ENCODE measurements around the gene DBH. TPM values are rescaled to one million over a fixed set of nuclear protein-coding genes. Genes with fewer than 3 reads are reported as not detected.

DBH gene
- polyA plus RNA-seq, 4 donors: 0.51 to 1.6 (median 1.1) TPM

DNA sequence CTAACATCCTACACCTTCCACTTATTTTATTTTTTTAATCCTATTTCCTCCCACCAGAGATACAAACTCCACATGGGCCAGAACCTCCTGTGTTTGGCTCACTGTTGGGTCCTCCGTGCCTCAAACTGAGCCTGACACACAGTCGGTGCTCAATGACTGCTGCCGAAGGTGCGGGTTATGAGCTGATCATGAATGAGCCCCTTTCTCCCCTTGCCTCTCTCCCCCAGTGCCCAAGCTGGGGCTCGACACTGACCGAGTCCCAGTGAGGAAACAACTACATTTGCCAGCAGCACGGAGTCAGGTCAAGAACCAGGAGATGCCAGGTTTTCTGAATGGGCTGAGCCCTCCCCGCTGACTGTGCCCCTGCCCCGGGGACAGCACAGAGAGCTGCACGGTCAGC lies 57.0 kb downstream of the DBH start:
- DNase-seq (ENCODE audit: low read depth in 4 of 4, low spot score in 2 of 4): no peak

DNA sequence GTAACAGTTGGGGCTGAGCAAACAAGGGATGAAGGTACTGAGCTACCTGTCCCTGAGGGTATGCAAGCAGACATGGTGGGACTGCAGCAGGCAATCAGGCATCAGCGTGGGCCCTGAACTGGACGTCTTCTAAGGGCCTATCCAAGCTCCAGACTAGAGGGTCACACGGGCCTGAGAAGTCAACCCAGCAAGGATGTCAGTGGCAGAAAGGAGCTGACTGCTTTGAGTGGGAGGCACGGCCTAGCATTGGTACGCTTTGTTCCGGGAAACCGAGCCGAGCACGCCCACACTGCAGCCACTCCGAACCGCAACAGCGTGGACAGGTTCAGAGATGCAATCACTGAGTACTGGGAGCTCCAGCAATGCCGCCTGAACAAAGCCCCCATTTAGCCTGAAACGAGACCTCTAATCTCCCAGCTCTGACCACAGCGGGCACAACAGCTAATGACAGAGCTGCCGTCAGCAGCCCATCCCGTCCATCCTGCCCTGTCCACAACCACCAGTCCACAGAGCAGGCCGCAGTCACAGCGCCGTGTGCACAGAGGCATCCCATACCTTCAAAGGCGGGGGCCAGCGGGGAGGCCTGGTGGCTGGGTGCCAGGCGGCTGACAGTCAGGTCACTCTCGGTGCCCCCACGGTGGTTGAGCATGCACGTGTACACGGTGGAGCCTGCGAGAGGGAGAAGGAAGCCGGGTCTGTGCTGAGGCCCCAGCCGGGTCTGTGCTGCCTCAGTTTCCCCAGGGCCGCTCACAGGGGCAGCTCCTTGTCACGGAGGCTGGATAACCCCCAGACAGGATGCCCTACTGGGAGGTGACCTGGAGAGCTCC lies 57.8 kb downstream of the DBH start:
- no peak for DNase-seq (ENCODE audit: low read depth in 4 of 4, low spot score in 2 of 4)

DNA sequence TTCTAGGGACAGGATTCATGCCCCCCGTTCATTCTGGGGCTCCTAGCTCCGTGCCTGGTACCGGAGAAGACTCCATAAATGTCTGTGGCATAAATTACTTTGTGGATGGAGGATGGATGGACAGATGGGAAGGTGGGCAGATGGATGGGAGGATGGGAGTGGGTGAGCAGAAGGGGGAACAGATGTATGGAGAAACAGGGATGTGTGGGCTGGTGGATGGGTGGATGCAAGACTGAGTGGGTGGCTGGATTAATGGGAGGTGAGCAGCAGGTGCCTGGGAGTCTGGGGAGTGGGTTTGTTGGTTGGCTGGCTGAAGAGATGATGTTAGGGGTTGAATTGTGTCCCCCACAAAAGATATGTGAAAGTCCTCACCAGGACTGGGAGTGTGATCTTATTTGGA lies 58.5 kb downstream of the DBH start:
- DNase-seq (ENCODE audit: low read depth in 4 of 4, low spot score in 2 of 4): no peak

DNA sequence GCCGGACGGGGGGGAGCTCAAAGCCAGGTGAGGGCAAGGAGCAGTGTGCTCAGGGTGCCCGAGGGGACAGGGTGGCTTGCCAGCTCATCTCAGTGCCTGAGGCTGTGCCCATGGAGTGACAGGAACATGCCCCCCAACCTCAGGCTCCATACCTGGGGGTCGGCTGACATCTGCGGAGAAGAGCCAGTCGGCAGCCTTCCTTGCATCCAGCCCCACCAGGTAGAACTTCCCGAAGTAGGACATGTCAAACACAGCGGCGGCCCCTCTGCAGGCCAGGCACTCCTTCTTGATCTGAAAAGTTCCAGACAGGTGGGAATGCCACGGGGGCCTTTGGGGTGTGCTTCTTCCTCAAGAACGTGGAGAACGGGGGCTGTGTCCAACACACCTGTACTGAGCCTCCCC lies 59.9 kb downstream of the DBH start:
- DNase-seq (ENCODE audit: low read depth in 4 of 4, low spot score in 2 of 4): no peak

DNA sequence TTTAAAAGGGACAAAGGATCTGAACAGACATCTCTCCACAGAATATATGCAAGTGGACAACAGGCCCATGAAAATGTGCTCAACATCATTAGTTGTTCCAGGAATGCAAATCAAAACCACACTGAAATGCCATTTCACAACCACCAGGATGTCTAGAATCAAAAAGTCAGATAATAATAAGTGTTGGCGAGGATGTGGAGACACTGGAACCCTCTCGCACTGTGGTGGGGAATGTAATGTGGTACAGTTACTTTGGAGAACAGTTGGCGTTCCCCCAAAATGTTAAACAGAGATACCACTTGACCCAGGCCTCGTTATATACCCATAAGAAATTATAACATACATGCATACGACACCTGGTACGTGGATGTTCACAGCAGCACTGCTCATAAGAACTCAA lies 63.4 kb downstream of the DBH start:
- DNase-seq (ENCODE audit: low read depth in 4 of 4, low spot score in 2 of 4): no peak

DNA sequence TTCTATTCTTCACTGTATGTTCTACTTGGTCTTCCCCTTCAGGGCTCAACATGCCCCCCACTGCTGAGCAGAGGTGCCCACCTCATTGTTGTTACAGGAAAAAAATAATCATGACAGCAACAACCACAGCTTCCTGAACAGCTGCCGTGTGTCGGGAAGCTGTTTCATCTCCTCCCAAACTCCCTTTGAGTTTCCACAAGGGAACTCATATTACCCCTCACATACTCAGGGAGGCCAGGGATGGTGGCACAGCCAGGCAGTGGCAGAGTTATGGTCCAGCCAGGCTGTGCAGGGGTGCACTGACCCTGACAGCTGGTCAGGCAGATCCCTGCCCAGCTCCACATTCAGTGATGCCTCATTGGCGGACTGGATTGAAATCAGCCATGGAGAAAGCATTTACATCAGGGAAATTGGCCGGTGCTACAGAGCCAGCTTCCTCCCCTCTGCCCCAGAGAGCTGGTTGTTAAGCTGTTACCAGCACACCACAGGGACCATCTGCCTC lies 64.7 kb downstream of the DBH start:
- DNase-seq (ENCODE audit: low read depth in 4 of 4, low spot score in 2 of 4): no peak

DNA sequence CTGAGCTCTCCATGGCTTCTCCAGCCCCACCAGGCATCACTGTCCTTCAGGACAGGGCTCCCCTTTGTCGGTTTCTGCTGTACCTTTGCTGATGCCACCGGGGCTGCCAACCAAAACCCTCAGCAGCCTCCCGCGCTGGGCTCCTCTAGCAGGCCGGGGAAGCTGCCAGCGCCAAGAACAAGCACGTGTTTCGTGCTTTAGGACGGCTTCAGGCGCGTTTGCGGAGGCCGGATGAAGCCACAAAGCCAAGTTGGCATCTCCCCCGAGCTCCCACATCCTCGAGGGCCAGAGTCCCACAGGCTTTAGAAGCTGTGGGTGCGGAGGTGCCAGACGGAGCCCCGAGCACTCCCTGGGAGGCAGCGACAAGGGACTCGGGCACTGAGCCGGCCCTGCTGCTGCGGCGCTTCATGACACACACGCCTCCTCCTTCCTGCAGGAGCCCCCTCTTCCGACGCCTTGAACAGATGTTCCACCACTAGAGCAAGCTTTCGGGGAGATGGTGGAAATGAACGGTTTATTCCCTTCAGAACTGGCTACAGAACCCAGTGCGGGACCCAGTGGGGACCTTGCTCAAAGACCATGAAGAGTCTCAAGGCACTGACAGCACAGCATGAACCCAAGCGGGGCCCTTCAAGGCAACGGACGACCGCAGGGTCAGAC lies 65.3 kb downstream of the DBH start:
- DNase-seq (ENCODE audit: low read depth in 4 of 4, low spot score in 2 of 4): no peak

DNA sequence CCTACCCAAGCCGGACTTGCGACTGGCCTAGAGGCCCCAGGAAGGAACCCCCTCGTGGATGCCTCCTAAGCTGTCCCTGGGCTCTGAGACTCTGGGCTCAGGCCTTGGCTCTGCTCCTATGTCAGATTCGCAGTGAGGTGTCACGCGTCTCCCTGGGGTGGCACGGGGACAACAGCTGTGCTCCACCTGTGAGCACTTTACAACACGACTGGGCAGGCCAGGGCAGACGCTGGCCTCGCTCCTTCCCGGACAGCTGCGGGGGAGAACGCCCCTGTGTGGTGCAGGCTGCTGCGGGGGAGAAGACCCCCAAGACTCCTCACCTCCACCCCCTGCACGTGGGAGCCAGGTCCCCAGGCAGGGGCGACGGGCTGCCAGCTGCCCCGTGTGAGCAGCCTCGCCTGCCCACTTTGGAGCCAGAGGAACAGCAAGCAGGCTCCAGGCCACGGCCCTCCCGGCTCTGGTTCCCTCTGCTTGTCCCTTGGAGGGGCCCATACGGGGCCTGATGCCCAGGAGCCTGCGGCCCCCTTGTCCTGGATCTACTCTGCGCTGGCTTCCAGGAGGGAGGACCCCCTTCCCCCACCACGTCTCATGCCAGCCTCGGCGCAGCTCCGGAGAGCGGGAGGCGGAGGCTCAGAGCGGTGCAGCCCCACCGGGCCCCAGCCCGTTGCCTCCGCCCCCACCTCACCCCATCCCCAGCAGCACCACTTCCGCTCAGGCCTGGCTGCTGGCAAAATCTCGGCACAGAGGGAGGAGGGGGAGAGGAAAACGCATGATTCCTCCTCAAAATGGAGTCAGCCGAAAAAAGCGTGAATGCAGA lies 66.0 kb downstream of the DBH start:
- DNase-seq (ENCODE audit: low read depth in 4 of 4, low spot score in 2 of 4): peak in 1 of 4 donors; percentile 37

DNA sequence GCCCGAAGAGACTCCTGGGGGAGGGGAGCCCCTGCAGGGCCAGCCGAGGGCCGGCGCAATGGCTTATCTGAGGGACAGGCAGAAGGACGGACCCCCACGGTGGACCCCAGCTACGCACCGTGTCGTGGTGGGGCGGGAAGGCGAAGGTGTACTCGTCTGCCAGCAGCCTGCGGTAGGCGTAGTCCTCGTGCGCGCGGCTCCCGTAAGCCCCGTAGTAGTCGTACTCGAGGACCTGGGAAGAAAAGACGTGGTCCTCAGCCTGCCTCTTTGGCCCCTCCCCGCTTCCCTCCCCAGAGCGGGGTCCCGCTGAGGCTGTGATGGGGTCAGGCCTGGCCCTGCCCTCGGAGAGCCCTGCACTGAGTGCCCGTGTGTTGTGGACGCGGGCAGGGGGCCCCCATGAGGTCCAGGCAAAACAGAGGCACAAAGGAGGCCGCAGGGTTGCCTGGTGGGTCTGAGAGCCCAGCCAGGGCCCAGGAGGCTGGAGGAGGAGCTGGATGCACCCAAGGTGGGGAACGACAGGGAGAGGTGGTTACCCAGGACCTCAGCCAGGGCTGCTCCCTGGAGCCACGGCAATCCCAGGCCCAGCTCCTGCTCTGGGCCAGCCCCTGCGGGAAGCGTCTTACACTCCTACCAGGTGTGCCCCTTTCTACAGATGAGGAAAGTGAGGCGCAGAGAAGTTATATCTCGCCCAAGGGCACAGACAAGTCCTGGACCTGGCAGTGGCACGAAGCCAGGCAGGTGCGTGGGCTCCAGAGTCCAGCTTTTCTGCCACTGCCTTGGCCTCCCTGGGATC lies 66.8 kb downstream of the DBH start:
- DNase-seq (ENCODE audit: low read depth in 4 of 4, low spot score in 2 of 4): no peak

DNA sequence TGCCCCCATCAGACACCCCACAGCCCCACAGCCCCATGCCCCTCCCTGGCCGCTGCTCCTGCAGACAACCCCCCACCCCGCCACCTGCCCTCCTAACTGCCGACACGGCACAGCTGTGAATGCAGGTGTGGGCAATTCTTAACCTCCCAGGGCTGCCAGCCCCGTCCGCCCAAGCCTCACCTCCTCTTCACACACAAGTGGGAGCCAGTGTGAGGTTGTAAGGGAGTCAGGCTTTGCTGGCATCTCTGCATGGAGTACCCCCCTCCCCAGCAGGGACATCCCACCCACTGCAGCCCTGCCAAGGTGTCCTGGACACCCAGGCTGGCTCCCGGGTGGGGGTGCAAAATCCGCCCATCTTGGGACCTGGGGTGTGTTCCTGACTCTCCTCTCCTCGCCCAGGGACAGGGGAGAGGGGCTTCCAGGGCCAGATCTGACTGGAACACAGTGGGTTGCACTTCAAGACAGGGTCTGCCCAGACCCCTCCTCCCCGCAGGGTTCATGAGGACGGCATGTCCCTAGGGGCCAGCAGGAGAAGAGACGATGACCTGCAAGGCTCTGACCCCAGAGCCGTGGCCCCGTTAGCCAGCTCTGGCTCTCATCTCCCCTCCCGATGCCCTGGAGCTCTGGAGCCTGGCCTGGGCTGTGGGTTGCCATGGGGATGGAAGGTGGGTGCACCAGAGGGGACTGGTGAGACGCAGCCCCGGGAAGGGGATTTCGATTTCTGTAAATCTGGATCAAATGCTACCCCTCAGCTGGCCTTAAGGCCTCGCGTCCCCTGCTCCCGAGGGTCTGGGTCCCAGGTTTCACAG lies 67.6 kb downstream of the DBH start:
- DNase-seq (ENCODE audit: low read depth in 4 of 4, low spot score in 2 of 4): no peak

DNA sequence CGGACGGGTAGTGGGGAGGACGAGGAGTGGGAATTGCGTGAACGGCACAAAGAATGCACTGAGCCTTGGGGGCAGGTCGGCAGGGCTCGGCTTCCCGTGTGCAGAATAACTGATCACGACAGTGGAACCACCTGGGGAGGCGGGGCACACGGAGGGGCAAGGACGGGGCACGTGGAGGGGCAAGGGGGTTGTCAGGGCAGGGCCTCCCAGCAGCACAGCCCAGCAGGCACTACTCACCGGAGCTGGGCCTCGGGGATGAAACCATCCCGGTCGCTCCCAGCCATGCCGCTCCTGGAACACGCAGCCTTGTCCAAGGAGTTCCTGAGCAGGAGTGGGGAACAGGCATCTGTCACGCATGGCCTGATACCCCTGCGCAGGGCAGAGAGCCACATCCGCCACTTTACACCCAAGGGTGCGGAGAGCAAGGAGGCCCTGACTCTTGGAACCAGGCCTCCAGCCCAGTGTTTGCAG lies 68.6 kb downstream of the DBH start:
- no peak for DNase-seq (ENCODE audit: low read depth in 4 of 4, low spot score in 2 of 4)

DNA sequence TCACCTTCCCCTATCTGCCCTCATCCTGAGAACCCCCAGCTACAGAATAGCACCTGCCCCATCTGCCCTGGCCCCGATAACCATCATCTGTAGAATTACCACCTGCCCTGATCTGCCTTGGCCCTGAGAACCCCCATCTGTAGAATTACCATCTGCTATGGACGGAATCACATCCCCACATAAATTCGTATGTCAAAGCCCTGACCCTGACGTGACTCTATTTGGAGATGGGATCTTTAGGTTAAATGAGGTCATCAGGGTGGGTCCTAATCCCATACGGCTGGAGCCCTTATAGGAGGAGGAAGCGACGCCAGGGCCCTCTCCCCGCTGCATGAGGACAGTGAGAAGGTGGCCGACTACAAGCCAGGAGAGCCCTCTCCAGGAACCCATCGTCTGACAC lies 69.4 kb downstream of the DBH start:
- no peak for DNase-seq (ENCODE audit: low read depth in 4 of 4, low spot score in 2 of 4)

DNA sequence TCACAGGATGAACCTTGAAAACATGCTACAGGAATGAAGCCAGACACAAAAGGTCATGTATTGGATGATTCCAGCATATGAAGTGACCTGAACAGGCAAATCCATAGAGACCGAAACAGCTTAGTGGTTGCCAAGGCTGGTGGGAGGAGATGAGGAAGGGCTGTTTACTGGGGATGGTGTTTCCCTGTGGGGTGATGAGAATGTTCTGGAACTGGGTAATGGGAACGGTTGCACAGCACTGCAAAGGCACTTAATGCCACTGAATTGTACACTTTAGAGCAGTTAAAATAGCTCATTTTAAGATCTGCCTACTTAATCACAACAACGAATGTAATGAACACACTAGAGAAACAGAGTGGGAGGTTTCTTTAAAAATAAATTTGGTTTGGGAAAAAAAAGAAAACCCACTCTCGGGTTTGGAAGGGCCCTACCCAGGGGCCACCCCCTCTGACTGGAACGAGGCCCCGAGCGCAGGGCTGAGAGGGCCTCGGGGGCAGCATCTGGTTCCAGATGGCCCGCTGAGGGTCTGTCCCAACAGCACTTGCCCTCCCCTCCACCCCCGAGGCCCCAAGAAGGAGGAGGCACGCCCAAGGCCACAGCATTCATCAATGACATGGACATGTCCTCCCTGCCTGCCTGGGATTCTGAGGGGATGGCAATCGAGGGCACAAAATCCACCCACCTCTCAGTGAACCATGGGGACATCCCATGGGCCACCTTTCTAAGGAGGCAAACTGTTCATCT lies 70.3 kb downstream of the DBH start:
- no peak for DNase-seq (ENCODE audit: low read depth in 4 of 4, low spot score in 2 of 4)

DNA sequence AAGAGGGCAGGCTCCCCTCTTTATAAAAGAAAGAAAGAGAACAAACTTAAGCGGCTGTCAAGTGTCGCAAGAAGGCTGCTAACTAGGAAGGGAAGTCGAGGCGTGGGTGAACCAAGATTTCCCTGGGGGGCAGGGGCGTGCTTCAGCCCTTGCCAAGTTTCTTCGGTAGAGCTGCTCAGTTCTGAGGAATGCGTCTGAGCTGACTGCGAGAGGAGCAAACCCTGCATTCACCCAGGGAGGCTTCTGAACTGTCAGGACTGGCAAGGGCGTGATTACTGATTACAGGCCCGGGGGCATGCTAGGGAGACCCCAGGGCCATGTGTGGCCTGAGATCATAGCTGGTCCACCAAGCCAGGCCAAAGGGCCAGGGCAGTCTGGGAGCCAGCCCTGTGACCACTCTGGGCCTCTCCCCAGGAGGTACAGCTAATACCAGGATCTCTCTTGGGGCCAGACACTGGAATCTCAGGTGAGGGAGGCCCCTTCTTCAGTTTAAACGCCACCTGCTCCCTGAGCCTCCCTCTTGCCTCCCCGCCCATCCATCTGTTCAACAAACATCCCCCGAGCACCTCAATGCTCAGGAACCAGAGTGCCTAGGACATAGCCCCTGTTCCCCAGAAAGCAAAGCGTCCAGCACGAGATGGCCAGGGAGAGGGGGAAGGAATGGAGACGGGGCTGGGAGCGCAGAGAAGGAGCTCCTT lies 71.1 kb downstream of the DBH start:
- DNase-seq (ENCODE audit: low read depth in 4 of 4, low spot score in 2 of 4): no peak

DNA sequence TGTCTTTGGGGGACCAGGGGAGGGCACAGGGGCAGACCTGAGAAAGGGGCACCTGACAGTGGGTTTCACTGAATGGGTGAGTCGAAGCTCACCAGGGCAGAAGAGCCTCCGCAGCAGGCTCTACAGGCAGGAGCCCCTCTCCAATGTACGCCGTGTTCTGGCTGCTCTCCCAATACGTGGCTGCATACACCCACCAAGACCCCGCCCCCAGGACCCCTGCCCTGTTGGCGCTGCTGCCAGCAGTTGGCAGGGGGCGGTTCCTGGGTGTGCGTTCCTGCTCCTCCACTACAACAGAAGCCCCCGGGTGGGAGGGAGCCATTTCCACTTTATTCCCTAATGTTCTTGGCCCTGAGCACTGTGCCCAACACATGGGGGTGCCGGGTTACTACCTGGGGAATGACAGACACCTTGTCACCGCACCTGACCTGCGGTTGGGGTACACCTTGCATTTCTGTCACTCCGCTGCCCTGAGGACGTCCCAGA lies 71.6 kb downstream of the DBH start:
- DNase-seq (ENCODE audit: low read depth in 4 of 4, low spot score in 2 of 4): no peak

DNA sequence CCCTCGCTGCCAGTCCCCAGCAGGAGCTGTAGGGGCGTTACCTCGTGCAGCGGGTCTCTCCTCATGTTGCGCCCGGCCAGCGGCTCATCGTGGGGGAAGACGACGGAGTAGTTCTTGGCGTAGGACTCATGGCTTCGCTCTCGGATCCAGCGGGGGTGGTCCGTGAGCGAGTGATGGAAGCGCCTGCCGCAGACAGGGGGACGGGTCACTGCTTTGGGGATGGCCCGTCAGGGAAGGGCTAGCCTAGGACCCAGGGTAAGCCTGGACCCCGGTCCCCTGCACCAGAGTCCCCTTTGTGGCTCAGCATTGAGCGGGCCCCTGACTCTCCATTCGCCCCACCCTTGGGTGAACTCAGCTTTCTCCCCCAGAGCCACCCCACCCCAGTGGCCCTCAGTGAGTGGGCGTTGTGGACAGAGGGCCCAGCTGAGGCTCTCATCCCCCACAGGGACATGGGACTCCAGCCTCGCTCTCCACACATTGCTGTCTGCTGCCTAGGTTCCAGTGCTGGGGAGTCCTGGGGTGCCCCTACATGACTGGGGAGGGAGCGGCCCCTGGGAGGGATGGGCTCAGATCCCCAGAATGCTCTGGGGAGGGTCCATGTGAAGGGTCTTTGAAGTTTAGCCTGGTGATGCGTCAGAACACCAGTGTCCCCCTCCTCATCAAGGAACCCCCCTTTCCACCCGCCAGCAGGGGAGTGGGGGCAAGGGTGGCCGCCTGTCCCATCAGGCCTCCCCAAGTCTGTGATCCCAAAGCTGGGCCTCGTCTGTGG lies 72.3 kb downstream of the DBH start:
- DNase-seq (ENCODE audit: low read depth in 4 of 4, low spot score in 2 of 4): no peak

Data from left renal cortex interstitium (tissue), 4 donors.